Uterus (tissue), 4 donors: ENCODE results near the gene CCM2L. TPM values are rescaled to one million over a fixed set of nuclear protein-coding genes. Genes with fewer than 3 reads are reported as not detected.

ENCODE experiments used
- DNase-seq, 2 donors: peaks; one replicate each; pipeline ENCODE4 v3.0.0-alpha.2; 2019 to 2020
- H3K27ac ChIP-seq, 2 donors: fragments of 200-600 bp; sonication (generic); 1 replicate in 1 of 2; 2 replicates in 1 of 2; pipeline ENCODE4 v1.5.1; 2016 to 2018
- H3K27me3 ChIP-seq, 2 donors: fragments of 200-600 bp; sonication (generic); one replicate each; pipeline ENCODE4 v1.5.1; 2018 to 2019; ENCODE audit warnings: control low read depth in 1 of 2
- H3K36me3 ChIP-seq, 2 donors: fragments of 200-600 bp; sonication (generic); one replicate each; pipeline ENCODE4 v1.5.1; 2019; ENCODE audit warnings: control low read depth in 1 of 2
- H3K4me1 ChIP-seq, 2 donors: fragments of 200-600 bp; sonication (generic); one replicate each; pipeline ENCODE4 v1.5.1; 2018 to 2019; ENCODE audit warnings: control low read depth in 1 of 2
- H3K4me3 ChIP-seq, 2 donors: fragments of 200-600 bp; sonication (generic); 1 replicate in 1 of 2; 2 replicates in 1 of 2; pipeline ENCODE4 v1.5.1; 2018 to 2019; ENCODE audit warnings: mild to moderate bottlenecking in 1 of 2
- H3K9me3 ChIP-seq, 2 donors: fragments of 200-600 bp; sonication (generic); one replicate each; pipeline ENCODE4 v1.5.1; 2019; ENCODE audit warnings: control low read depth in 1 of 2
- CTCF ChIP-seq, 4 experiments: fragments of 200-600 bp in 2 of 4; fragments of 450-650 bp in 2 of 4; sonication (generic) in 2 of 4; IDR thresholded peaks; one replicate each; pipeline ENCODE4 v1.5.1; 2016 to 2019; ENCODE audit warnings: antibody characterized with exemption in 4 of 4, mild to moderate bottlenecking in 2 of 4, moderate library complexity in 1 of 4
- POLR2A ChIP-seq, 2 donors: fragments of 450-650 bp; IDR thresholded peaks; one replicate each; pipeline ENCODE4 v1.6.1; 2016; ENCODE audit warnings: antibody characterized with exemption in 2 of 2, mild to moderate bottlenecking in 1 of 2, moderate library complexity in 1 of 2
- intact Hi-C: fragments of 100-400 bp; cut with DNase I; formaldehyde crosslinking; loops from one replicate; pipeline ENCODE4 v1.15.1; 2023; ENCODE audit warnings: low total_unique reads
- total RNA-seq, 4 donors: library from RNA; depleted of rRNA in 3 of 4; stranded (reverse); fragments of >200 nt in 3 of 4; gene quantifications; one replicate each; pipeline versions ENCODE4 v1.1.0 to v1.2.4, GENCODE V29; 2014 to 2023
- donor health status: DM: yes; HTN: yes; CAD: no.

Gene CCM2L
- total RNA-seq, 4 donors from 2014 or later = 3.5 to 21.9 (median 10.0) TPM

- Histone ChIP-seq H3K27ac (no peak overlapping the region), H3K4me1 (no peaks in the 10 kb centered on the region), H3K9me3 (no peaks in the 10 kb centered on the region), H3K27me3 (no peaks in the 10 kb centered on the region), H3K36me3 (no peaks in the 10 kb centered on the region), H3K4me3 (no peak overlapping the region)
- no peak for DNase-seq
- TF ChIP-seq POLR2A (IDR thresholded peaks at IDR 0.05) = no peak
- TF ChIP-seq CTCF (IDR thresholded peaks at IDR 0.05) = no peak
- intact Hi-C loops = no loop called here
Observed at GRCh38 chr20:32067234-32067821, 57.1 kb downstream of the CCM2L start.

- Histone ChIP-seq H3K9me3 (no peaks in the 10 kb centered on the region), H3K27me3 (no peaks in the 10 kb centered on the region), H3K4me1 (no peaks in the 10 kb centered on the region), H3K4me3 (no peak overlapping the region), H3K27ac (no peak overlapping the region), H3K36me3 (no peaks in the 10 kb centered on the region)
- TF ChIP-seq POLR2A (IDR thresholded peaks at IDR 0.05) (no peak), CTCF (IDR thresholded peaks at IDR 0.05) (no peak)
- intact Hi-C loops = no loop called here
- DNase-seq = no peak
Observed at GRCh38 chr20:32068174-32068573, 57.9 kb downstream of the CCM2L start.

GRCh38 chr20:32069711-32070110 is 59.5 kb downstream of the CCM2L start:
- H3K36me3 ChIP-seq = no peaks in the 10 kb centered on the region

GRCh38 chr20:32070282-32070681 is 60.0 kb downstream of the CCM2L start:
- no peaks in the 10 kb centered on the region for H3K9me3 ChIP-seq
- H3K4me3 ChIP-seq = no peak overlapping the region
- no peaks in the 10 kb centered on the region for H3K4me1 ChIP-seq
- no peaks in the 10 kb centered on the region for H3K27me3 ChIP-seq
- no peaks in the 10 kb centered on the region for H3K36me3 ChIP-seq
- no peak for DNase-seq
- intact Hi-C loops = no loop called here
- no peak for TF ChIP-seq POLR2A (IDR thresholded peaks at IDR 0.05)
- no peak for TF ChIP-seq CTCF (IDR thresholded peaks at IDR 0.05)
- no peak overlapping the region for H3K27ac ChIP-seq

More at GRCh38 chr20:32069711-32070110, 59.5 kb downstream of the CCM2L start:
- no peak for TF ChIP-seq POLR2A (IDR thresholded peaks at IDR 0.05)
- no peak for TF ChIP-seq CTCF (IDR thresholded peaks at IDR 0.05)
- H3K4me3 ChIP-seq = no peak overlapping the region
- DNase-seq = no peak
- no peaks in the 10 kb centered on the region for H3K27me3 ChIP-seq
- H3K4me1 ChIP-seq = no peaks in the 10 kb centered on the region
- H3K9me3 ChIP-seq = no peaks in the 10 kb centered on the region
- intact Hi-C loops = no loop called here
- H3K27ac ChIP-seq = no peak overlapping the region

GRCh38 chr20:32070690-32071213 is 60.5 kb downstream of the CCM2L start:
- no peak overlapping the region for H3K4me3 ChIP-seq
- intact Hi-C loops = no loop called here
- DNase-seq = no peak
- no peaks in the 10 kb centered on the region for H3K9me3 ChIP-seq
- no peaks in the 10 kb centered on the region for H3K27me3 ChIP-seq
- TF ChIP-seq POLR2A (IDR thresholded peaks at IDR 0.05) = no peak
- no peak for TF ChIP-seq CTCF (IDR thresholded peaks at IDR 0.05)
- H3K36me3 ChIP-seq = no peaks in the 10 kb centered on the region
- H3K27ac ChIP-seq = no peak overlapping the region
- H3K4me1 ChIP-seq = no peaks in the 10 kb centered on the region
